DOHH2 (cell line): ENCODE results near the gene TBX3.

Source experiments
- H3F3A ChIP-seq: fragments of 200-600 bp; sonication (generic), shearing (Covaris generic); 2 replicates; pipeline ENCODE4 v1.6.0; 2016; ENCODE audit warnings: antibody characterized with exemption, mild to moderate bottlenecking; ENCODE audit not compliant: control insufficient read depth, insufficient read depth
- H3K27ac ChIP-seq: fragments of 200-600 bp; sonication (generic); 2 replicates; pipeline ENCODE4 v1.5.1; 2014; ENCODE audit warnings: low read depth, mild to moderate bottlenecking, low read length, moderate library complexity
- H3K27me3 ChIP-seq: fragments of 200-600 bp; sonication (generic); 2 replicates; pipeline ENCODE4 v1.6.1; 2014; ENCODE audit warnings: mild to moderate bottlenecking, low read length, mixed read lengths; ENCODE audit not compliant: control insufficient read depth
- H3K36me3 ChIP-seq: fragments of 200-600 bp; sonication (generic); 2 replicates; pipeline ENCODE4 v1.6.1; 2014; ENCODE audit warnings: mild to moderate bottlenecking, low read length, moderate library complexity, mixed read lengths; ENCODE audit not compliant: control insufficient read depth
- H3K4me1 ChIP-seq: fragments of 200-600 bp; sonication (generic); 2 replicates; pipeline ENCODE4 v1.6.1; 2014; ENCODE audit warnings: mild to moderate bottlenecking, low read length, mixed read lengths; ENCODE audit not compliant: control insufficient read depth
- H3K4me2 ChIP-seq: fragments of 200-600 bp; sonication (generic); 2 replicates; pipeline ENCODE4 v1.6.0; 2014; ENCODE audit warnings: mild to moderate bottlenecking, low read length, moderate library complexity
- H3K4me3 ChIP-seq: fragments of 200-600 bp; sonication (generic); 2 replicates; pipeline ENCODE4 v1.5.1; 2014; ENCODE audit warnings: mild to moderate bottlenecking, low read length, mixed read lengths
- H3K79me2 ChIP-seq: fragments of 200-600 bp; sonication (generic); 2 replicates; pipeline ENCODE4 v1.6.1; 2014; ENCODE audit warnings: mild to moderate bottlenecking, low read length, mixed read lengths; ENCODE audit not compliant: control insufficient read depth
- H3K9me2 ChIP-seq: fragments of 200-600 bp; sonication (generic); replicated peaks from 2 replicates; pipeline ENCODE4 v1.6.1; 2014; ENCODE audit warnings: mild to moderate bottlenecking, low read length, mixed read lengths; ENCODE audit not compliant: control insufficient read depth
- H3K9me3 ChIP-seq: fragments of 200-600 bp; sonication (generic); 2 replicates; pipeline ENCODE4 v1.6.1; 2014; ENCODE audit warnings: antibody characterized with exemption, low read length, mixed read lengths; ENCODE audit not compliant: control insufficient read depth, insufficient read depth
- H4K20me1 ChIP-seq: fragments of 200-600 bp; sonication (generic); 2 replicates; pipeline ENCODE4 v1.6.0; 2014; ENCODE audit warnings: low read depth, mild to moderate bottlenecking, antibody characterized with exemption, low read length, moderate library complexity; ENCODE audit not compliant: control insufficient read depth, insufficient read depth
- CTCF ChIP-seq: fragments of 200-600 bp; sonication (generic); IDR thresholded peaks from one replicate; pipeline ENCODE4 v1.5.1; 2014; ENCODE audit warnings: antibody characterized with exemption, mild to moderate bottlenecking, low read depth, low read length; ENCODE audit not compliant: poor library complexity, severe bottlenecking
- EZH2phosphoT487 ChIP-seq: fragments of 200-600 bp; sonication (generic); IDR thresholded peaks from 2 replicates; pipeline ENCODE4 v1.6.1; 2017; ENCODE audit warnings: borderline replicate concordance, mild to moderate bottlenecking, antibody characterized with exemption, low read length, moderate library complexity, mixed read lengths

The TBX3 gene

GRCh38 chr12:114697243-114697716 is 13.3 kb upstream of the TBX3 start:
- Histone ChIP-seq H3K4me2 (no peak overlapping the region), H3F3A (no peaks in the 10 kb centered on the region), H3K36me3 (no peaks in the 10 kb centered on the region), H4K20me1 (no peaks in the 10 kb centered on the region), H3K9me2 (no peaks in the 10 kb centered on the region), H3K4me1 (no peaks in the 10 kb centered on the region), H3K27me3 (peaks cover 9% of the 10 kb centered on the region), H3K4me3 (no peak overlapping the region), H3K27ac (no peak overlapping the region), H3K9me3 (no peaks in the 10 kb centered on the region), H3K79me2 (no peaks in the 10 kb centered on the region)
- TF ChIP-seq EZH2phosphoT487 (no peak), CTCF (no peak)

GRCh38 chr12:114696443-114697242 is 12.7 kb upstream of the TBX3 start:
- H3K9me3 ChIP-seq: no peaks in the 10 kb centered on the region
- no peaks in the 10 kb centered on the region for H3K4me1 ChIP-seq
- H3K4me2 ChIP-seq: no peak overlapping the region
- no peak for TF ChIP-seq CTCF
- TF ChIP-seq EZH2phosphoT487: no peak
- H3K27ac ChIP-seq: no peak overlapping the region
- no peaks in the 10 kb centered on the region for H3K9me2 ChIP-seq
- H3K27me3 ChIP-seq: peaks cover 9% of the 10 kb centered on the region
- no peaks in the 10 kb centered on the region for H3K36me3 ChIP-seq
- H4K20me1 ChIP-seq: no peaks in the 10 kb centered on the region
- H3K4me3 ChIP-seq: no peak overlapping the region
- H3K79me2 ChIP-seq: no peaks in the 10 kb centered on the region
- H3F3A ChIP-seq: no peaks in the 10 kb centered on the region

GRCh38 chr12:114695305-114695592 is 11.3 kb upstream of the TBX3 start:
- H4K20me1 ChIP-seq: no peaks in the 10 kb centered on the region
- no peaks in the 10 kb centered on the region for H3K9me2 ChIP-seq
- no peaks in the 10 kb centered on the region for H3K4me1 ChIP-seq
- H3K4me3 ChIP-seq: no peak overlapping the region
- no peaks in the 10 kb centered on the region for H3K9me3 ChIP-seq
- H3K27me3 ChIP-seq: peaks cover 18% of the 10 kb centered on the region
- no peak overlapping the region for H3K27ac ChIP-seq
- TF ChIP-seq EZH2phosphoT487 (no peak), CTCF (no peak)
- no peak overlapping the region for H3K4me2 ChIP-seq
- no peaks in the 10 kb centered on the region for H3K36me3 ChIP-seq
- H3F3A ChIP-seq: no peaks in the 10 kb centered on the region
- no peaks in the 10 kb centered on the region for H3K79me2 ChIP-seq
